Activated CD8-positive, alpha-beta memory T cell treated with anti-CD3 and anti-CD28 coated beads for 4 hours (primary cell): ENCODE measurements around the gene OTULINL.

Experiments used
- DNase-seq, 2 donors: peaks; one replicate each; pipeline ENCODE4 v3.0.0-alpha.2; 2020; ENCODE audit warnings: low read depth in 2 of 2

Gene OTULINL

DNA sequence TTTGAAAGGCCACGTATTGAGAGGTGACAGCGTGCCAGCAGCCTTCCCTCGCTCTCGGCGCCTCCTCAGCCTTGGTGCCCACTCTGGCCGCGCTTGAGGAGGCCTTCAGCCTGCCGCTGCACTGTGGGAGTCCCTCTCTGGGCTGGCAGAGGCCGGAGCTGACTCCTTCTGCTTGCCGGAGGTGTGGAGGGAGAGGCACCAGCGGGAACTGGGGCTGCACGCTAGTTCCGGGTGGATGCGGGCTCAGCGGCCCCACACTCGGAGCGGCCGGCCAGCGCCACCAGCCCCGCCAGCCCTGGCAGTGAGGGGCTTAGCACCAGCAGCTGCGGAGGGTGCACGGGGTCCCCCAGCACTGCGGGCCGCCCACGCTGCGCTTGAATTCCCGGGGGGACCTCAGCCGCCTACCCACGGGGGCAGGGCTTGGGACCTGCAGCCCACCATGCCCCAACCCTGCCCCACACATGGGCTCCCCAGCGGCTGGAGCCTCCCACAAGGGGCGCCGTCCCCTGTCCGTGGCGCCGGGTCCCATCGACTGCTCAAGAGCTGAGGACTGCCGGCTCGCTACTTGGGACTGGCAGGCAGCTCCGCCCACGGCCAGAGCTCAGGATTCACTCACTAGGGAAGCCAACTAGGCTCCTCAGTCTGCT, 4.4 kb upstream of the OTULINL start:
- no peak for DNase-seq

DNA sequence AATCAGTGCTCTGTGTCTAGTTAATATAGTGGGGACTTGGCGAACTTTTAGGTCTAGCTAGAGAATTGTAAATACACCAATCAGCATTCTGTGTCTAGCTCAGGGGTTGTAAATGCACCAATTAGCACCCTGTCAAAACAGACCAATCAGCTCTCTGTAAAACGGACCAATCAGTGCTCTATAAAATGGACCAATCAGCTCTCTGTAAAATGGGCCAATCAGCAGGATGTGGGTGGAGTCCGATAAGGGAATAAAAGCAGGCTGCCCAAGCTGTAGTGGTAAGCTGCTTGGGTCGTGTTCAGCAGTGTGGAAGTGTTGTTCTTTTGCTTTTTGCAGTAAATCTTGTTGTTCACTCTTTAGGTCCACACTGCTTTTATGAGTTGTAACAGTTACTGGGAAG, 3.6 kb upstream of the OTULINL start:
- DNase-seq, result no peak

DNA sequence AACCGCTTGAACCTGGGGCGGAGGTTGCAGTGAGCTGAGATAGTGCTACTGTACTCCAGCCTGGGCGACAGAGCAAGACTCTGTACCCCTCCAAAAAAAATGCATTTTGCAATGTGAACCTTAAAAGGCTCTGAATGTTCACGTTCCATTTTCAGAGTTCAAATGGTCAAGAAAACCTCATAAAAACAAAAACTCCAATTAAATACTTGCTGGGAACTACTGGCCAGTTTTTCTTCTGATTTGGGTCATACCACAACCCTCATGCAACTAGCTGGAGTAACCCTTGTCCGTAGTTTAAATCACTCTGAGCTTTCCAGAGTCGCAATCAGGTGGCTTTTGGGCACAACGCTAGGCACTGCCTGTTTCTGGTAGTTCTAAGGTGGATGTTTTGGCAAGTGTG, 2.3 kb upstream of the OTULINL start:
- DNase-seq, result no peak

DNA sequence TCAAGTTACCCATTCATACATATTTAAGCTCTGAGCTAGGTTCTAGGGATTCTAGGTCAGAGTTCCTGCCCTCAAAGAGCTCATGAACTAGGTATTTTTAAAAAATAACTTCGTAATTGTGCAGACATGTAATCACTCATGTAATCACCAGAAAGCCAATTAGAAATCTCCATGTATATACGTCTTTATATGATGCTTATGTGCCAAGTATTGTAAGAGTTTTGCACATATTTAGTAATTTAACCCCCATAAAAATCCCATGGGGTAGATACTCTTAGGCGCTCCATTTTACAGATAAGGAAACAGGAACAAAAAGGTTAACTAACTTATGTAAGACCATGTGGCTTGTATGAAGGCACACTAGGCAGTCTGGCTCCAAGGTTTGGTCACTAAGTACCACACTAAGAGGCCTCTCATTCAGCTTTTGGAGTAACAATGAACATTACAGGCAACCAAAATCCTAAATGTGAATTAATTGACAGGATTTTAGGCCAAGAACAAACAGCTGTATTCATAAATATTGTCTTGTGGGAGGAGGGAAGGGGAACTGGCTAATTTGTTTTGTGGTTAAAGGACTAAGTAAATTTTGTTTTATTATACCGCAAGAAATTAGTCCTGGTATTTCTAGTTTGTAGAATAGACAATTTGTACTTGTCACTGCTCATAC, 1.7 kb upstream of the OTULINL start:
- no peak for DNase-seq

DNA sequence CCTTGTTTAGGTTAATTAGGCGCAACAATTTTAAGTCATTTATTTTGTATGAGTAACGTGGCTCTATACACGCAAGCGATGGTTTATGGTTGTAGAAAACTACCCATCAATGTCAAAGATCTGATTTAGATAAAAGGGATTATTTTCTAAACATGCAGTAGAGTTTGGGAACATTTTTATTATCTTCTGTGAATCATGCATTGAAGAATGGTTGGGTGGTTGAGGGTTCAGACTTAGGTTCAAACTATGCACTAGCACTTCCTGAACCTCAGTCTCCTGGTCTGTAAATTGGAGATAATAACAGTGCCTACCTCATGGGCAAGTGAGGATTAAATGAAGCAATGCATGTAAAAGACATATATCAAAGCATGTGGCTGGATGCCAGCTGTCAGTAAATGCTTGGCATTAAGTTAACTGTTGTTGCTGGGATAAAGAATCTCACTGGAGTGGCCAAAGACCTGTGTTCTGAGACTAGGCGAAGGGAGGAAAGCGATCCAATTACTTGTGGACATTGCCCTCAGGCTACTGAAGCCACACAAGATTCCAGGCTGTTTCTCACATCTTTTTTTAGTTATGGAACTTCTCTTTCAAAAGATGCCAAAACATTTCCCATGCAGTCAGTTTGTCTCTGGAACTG, 1.1 kb upstream of the OTULINL start:
- DNase-seq, result no peak

- peak; percentile 55 to 69 for DNase-seq
These were observed 552 bp downstream of the OTULINL start for GRCh38 chr5:14581891-14582796.

- DNase-seq, result no peak
These were observed 1.2 kb downstream of the OTULINL start for GRCh38 chr5:14582797-14583137.

GRCh38 chr5:14584848-14585247, 3.3 kb downstream of the OTULINL start:
- no peak for DNase-seq

GRCh38 chr5:14587150-14587549, 5.6 kb downstream of the OTULINL start:
- DNase-seq, result no peak

GRCh38 chr5:14588145-14588544, 6.6 kb downstream of the OTULINL start:
- no peak for DNase-seq

- DNase-seq, result no peak
These were observed 7.4 kb downstream of the OTULINL start for GRCh38 chr5:14588758-14589543.

- no peak for DNase-seq
These were observed 9.4 kb downstream of the OTULINL start for GRCh38 chr5:14590949-14591348.

GRCh38 chr5:14591548-14591947, 10.0 kb downstream of the OTULINL start:
- DNase-seq, result no peak

DNA sequence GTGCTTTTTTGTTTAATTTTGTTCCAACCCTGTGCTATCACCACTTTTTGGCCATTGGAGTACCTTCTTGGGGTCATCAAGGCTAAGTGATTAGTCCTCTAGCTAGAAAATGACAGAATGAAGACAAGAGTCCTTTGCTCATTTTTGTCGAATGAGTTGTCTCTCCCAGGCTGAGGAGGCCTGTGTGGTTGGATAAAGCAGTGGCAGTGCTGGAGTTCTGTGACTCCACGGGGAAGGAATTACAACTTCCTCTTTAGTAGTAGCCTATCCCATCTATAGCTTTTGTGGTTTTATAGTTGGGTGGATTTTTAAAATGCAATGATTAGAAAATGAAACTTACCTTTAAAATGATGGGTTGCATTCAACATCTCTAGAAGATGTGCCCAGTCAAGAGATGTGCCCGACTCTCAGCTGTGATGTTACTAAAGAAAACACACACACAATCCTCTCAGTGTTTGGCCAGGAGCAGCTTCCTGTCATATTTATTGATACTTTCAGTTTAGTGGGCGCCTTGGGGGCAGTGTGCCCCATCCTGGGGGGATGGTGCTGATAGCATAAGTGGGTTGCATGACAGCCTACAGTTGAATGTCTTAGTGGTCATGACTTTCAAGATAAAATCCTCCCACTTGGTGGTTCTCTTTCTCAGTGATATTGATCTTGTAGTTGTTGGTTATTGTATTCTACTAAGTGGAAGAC, 11.9 kb downstream of the OTULINL start:
- DNase-seq, result no peak

GRCh38 chr5:14594378-14595074, 12.9 kb downstream of the OTULINL start:
- DNase-seq, result no peak

GRCh38 chr5:14595189-14595588, 13.6 kb downstream of the OTULINL start:
- peak in 1 of 2 donors; percentile 15 for DNase-seq

- no peak for DNase-seq
These were observed 14.3 kb downstream of the OTULINL start for GRCh38 chr5:14595891-14596290.

DNA sequence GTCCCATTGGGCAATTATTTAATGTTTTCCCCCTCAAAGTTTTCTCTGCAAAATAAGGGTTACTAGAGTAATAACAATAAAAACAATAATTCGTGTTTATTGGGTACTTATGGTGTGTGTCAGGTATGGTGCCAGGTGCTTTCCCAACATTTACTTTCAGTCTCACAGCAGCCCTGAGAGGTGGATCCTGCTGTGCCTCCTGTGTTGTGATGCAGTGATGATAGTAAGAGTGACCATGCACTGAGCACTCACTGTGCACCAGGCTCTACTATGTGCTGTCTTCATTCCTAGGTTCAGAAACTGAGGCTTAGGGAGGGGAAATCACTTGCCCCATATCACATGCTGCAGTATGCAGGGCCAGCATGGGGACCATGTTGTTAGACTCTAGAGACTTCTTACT, 15.5 kb downstream of the OTULINL start:
- DNase-seq, result no peak

DNA sequence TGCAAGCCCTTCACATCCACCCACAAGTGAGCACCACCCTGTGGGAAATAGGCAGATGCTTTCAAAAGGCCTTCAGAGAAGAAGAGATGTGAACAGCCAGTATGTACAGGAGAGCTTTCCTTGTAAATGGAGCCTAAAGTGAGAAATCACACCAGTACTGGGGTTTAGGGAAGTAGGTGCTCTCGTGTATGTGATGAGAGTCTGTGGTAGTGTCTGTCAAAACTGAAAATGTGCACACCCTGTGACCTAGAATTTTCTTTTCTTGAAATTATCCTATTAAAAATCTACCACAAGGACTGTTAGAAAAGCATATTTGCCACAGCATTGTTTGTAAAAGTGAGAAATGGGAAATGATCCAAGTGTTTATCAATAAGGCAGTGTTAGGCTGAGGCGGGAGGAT, 16.6 kb downstream of the OTULINL start:
- DNase-seq, result no peak

DNA sequence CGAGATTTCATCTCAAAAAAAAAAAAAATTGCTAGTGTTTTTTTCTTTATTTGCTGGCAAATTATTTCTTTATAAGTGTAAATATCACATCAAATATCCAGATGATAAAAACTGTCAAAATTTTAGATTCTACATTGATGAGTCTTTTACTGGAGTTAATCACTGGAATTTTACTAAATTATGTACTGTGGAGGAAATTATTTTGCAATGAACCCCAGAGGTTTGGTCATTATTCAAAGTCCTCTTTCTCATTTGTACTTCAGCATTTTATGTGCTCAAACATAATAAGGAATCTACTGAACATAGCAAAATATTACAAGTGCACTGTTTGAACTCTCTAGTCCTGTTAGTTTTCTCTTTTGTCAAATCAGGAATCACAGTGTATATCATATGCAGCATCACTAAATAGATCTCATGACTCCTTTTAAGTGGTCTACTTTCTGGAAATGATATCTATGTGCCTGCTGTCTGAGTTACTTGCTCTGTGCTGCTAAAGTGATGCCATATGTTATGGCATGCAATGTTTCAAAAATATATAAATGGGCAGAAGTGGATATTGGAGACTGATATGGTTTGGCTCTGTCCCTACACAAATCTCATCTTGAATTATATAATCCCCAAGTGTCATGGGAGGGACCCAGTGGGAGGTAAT, 18.0 kb downstream of the OTULINL start:
- no peak for DNase-seq
